Fibroblast of lung (primary cell): ENCODE results near the gene KRTAP2-3. TPM values are rescaled to one million over a fixed set of nuclear protein-coding genes. Genes with fewer than 3 reads are reported as not detected.

Experiments
- DNase-seq, 2 donors: peaks; one replicate each; pipeline versions ENCODE4 v3.0.0 to v3.0.0-alpha.2; 2010; ENCODE audit warnings: low read depth in 2 of 2
- H2AFZ ChIP-seq: 2 replicates; pipeline ENCODE4 v1.5.1; 2012; ENCODE audit warnings: low read length, control low read depth, inconsistent platforms
- H3K27ac ChIP-seq: 2 replicates; pipeline ENCODE4 v1.5.1; 2011; ENCODE audit warnings: low read length, control low read depth; ENCODE audit not compliant: insufficient read depth
- H3K27me3 ChIP-seq: 2 replicates; pipeline ENCODE4 v1.5.1; 2011; ENCODE audit warnings: mild to moderate bottlenecking, low read length; ENCODE audit not compliant: control insufficient read depth, insufficient read depth
- H3K36me3 ChIP-seq: 2 replicates; pipeline ENCODE4 v1.5.1; 2011; ENCODE audit warnings: low read length; ENCODE audit not compliant: control insufficient read depth, insufficient read depth
- H3K4me1 ChIP-seq: 2 replicates; pipeline ENCODE4 v1.5.1; 2011; ENCODE audit warnings: low read length; ENCODE audit not compliant: control insufficient read depth, insufficient read depth; ENCODE audit errors: extremely low read depth
- H3K4me2 ChIP-seq: 2 replicates; pipeline ENCODE4 v1.5.1; 2011; ENCODE audit warnings: low read length, control low read depth; ENCODE audit not compliant: insufficient read depth; ENCODE audit errors: extremely low read depth
- H3K4me3 ChIP-seq, 4 experiments: fragments of 200-600 bp in 1 of 4; sonication (generic) in 1 of 4; replicated peaks in 1 of 4; 2 replicates each; pipeline ENCODE4 v1.5.1; 2011 to 2016; ENCODE audit warnings: low read length in 4 of 4, low read depth in 3 of 4, mild to moderate bottlenecking in 3 of 4, control low read depth in 2 of 4, inconsistent platforms in 1 of 4, mixed read lengths in 1 of 4; ENCODE audit not compliant: insufficient read depth in 1 of 4; ENCODE audit errors: control extremely low read depth in 1 of 4
- H3K79me2 ChIP-seq: 2 replicates; pipeline ENCODE4 v1.5.1; 2012; ENCODE audit warnings: mild to moderate bottlenecking, low read length, inconsistent platforms; ENCODE audit not compliant: control insufficient read depth, insufficient read depth
- H3K9ac ChIP-seq: 2 replicates; pipeline ENCODE4 v1.5.1; 2011; ENCODE audit warnings: mild to moderate bottlenecking, low read length, control low read depth; ENCODE audit not compliant: insufficient read depth
- H3K9me3 ChIP-seq: 2 replicates; pipeline ENCODE4 v1.5.1; 2012; ENCODE audit warnings: low read depth, low read length; ENCODE audit not compliant: control insufficient read depth, insufficient read depth
- H4K20me1 ChIP-seq: 2 replicates; pipeline ENCODE4 v1.5.1; 2011; ENCODE audit warnings: low read length; ENCODE audit not compliant: control insufficient read depth, insufficient read depth; ENCODE audit errors: extremely low read depth
- EZH2 ChIP-seq: IDR thresholded peaks from 2 replicates; pipeline ENCODE4 v1.5.1; 2012; ENCODE audit warnings: low read length, control low read depth, mild to moderate bottlenecking; ENCODE audit errors: missing control alignments
- polyA plus RNA-seq, 2 donors: library from polyadenylated mRNA; depleted of rRNA in 1 of 2; stranded (reverse) in 1 of 2; unstranded in 1 of 2; fragments of >200 nt; gene quantifications; 2 replicates each; pipeline ENCODE4 v1.2.1, GENCODE V29; 2011 to 2012; ENCODE audit warnings: missing spikeins in 1 of 2
- total RNA-seq: library from RNA; depleted of rRNA; stranded (reverse); fragments of >200 nt; gene quantifications from 2 replicates; pipeline ENCODE4 v1.2.1, GENCODE V29; 2014
- TF ChIP-seq, protein P1 (sequence below), 2 donors: IDR thresholded peaks in 1 of 2; conservative IDR thresholded peaks in 1 of 2; 1 replicate in 1 of 2; 2 replicates in 1 of 2; pipeline ENCODE4 v1.5.1; 2011 to 2012; ENCODE audit warnings: low read length in 2 of 2, control low read depth in 1 of 2, inconsistent platforms in 1 of 2, low read depth in 1 of 2, mild to moderate bottlenecking in 1 of 2

Gene KRTAP2-3
- total and polyA plus RNA-seq, 2 donors (not counting 1 experiment from before 2014, with no cell fraction given): 0.84 TPM; not detected in 1

DNA sequence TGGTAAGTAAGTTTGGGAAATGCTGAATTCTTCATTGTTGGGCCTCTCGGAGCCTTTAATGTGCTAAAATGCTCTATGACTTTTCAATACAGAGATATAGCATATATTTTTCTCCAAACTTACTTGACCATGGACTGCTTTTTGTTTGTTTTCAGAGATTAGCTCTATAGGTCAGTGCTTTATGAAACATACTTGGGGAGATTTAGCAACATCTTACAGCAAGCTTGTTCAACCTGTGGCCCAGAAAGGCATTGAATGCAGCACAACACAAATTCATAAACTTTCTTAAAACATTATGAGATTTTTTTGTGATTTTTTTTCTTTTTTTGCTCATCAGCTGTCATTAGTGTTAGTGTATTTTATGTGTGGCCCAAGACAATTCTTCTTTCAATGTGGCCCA lies 50.0 kb downstream of the KRTAP2-3 start:
- H3K4me1 ChIP-seq: peaks cover 2% of the 10 kb centered on the region
- no peak for DNase-seq
- H3K36me3 ChIP-seq: no peaks in the 10 kb centered on the region
- no peaks in the 10 kb centered on the region for H3K79me2 ChIP-seq
- no peak overlapping the region for H3K4me2 ChIP-seq
- H3K9me3 ChIP-seq: no peaks in the 10 kb centered on the region
- no peaks in the 10 kb centered on the region for H3K27me3 ChIP-seq
- no peak overlapping the region for H3K27ac ChIP-seq
- no peak overlapping the region for H3K4me3 ChIP-seq
- H2AFZ ChIP-seq: no peak overlapping the region
- TF ChIP-seq, protein P1, sequence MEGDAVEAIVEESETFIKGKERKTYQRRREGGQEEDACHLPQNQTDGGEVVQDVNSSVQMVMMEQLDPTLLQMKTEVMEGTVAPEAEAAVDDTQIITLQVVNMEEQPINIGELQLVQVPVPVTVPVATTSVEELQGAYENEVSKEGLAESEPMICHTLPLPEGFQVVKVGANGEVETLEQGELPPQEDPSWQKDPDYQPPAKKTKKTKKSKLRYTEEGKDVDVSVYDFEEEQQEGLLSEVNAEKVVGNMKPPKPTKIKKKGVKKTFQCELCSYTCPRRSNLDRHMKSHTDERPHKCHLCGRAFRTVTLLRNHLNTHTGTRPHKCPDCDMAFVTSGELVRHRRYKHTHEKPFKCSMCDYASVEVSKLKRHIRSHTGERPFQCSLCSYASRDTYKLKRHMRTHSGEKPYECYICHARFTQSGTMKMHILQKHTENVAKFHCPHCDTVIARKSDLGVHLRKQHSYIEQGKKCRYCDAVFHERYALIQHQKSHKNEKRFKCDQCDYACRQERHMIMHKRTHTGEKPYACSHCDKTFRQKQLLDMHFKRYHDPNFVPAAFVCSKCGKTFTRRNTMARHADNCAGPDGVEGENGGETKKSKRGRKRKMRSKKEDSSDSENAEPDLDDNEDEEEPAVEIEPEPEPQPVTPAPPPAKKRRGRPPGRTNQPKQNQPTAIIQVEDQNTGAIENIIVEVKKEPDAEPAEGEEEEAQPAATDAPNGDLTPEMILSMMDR (conservative IDR thresholded peaks at IDR 0.05 in 1 of 2, IDR thresholded peaks at IDR 0.05 in 1 of 2; ENCODE audit: low read depth in 1 of 2, low read length in 2 of 2): no peak
- no peak for TF ChIP-seq EZH2
- H4K20me1 ChIP-seq: no peaks in the 10 kb centered on the region
- no peak overlapping the region for H3K9ac ChIP-seq

DNA sequence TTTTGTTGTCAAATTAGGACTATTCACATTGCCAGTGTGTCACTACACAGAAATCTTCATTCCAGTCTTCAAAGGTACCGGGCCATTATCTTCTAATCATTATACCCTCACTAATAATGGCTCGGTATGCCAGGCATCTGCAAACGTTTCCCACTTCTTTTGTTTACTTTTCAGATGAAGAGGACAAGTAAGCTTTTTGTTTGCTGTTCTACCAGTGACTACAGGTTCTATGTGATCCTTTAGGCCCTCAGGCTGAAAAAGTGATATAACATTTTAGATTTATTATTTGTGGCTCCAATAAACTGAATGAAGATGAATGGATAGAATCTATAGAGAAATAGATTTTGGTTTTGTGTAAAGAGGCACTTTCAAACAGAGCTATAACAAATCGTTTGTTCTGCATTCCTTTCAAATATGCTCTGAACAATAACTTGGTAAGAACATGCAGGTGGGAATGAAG lies 50.6 kb downstream of the KRTAP2-3 start:
- no peaks in the 10 kb centered on the region for H3K9me3 ChIP-seq
- H4K20me1 ChIP-seq: no peaks in the 10 kb centered on the region
- H3K36me3 ChIP-seq: no peaks in the 10 kb centered on the region
- no peak overlapping the region for H3K4me2 ChIP-seq
- no peak for DNase-seq
- TF ChIP-seq, protein P1 (conservative IDR thresholded peaks at IDR 0.05 in 1 of 2, IDR thresholded peaks at IDR 0.05 in 1 of 2; ENCODE audit: low read depth in 1 of 2, low read length in 2 of 2): no peak
- TF ChIP-seq EZH2: no peak
- peaks cover 2% of the 10 kb centered on the region for H3K4me1 ChIP-seq
- no peak overlapping the region for H3K9ac ChIP-seq
- H3K27ac ChIP-seq: no peak overlapping the region
- no peak overlapping the region for H2AFZ ChIP-seq
- H3K27me3 ChIP-seq: no peaks in the 10 kb centered on the region
- no peaks in the 10 kb centered on the region for H3K79me2 ChIP-seq
- H3K4me3 ChIP-seq: no peak overlapping the region

Other genes starting within 250 kb of the KRTAP2-3 start
Only the 30 nearest of the 38 such genes appear.
- not detected in 2 replicates for gene KRT20, start 174.9 kb downstream of the KRTAP2-3 start, total RNA-seq
- not detected in 2 replicates for gene KRT20, start 174.9 kb downstream of the KRTAP2-3 start, polyA plus RNA-seq
- gene KRT23, start 122.5 kb downstream of the KRTAP2-3 start, total RNA-seq: not detected in 2 replicates
- 0.11 and 0.17 TPM in 2 replicates for gene KRT23, start 122.5 kb downstream of the KRTAP2-3 start, polyA plus RNA-seq
- gene KRT39, start 93.2 kb downstream of the KRTAP2-3 start, total RNA-seq: 0.26 and 0.33 TPM in 2 replicates
- gene KRT39, start 93.2 kb downstream of the KRTAP2-3 start, polyA plus RNA-seq: 0.19 and 0.22 TPM in 2 replicates
- not detected in 2 replicates for gene KRT40, start 75.8 kb downstream of the KRTAP2-3 start, total RNA-seq
- gene KRT40, start 75.8 kb downstream of the KRTAP2-3 start, polyA plus RNA-seq: 0.03 and 0.05 TPM in 2 replicates
- gene KRTAP3-3, start 66.0 kb downstream of the KRTAP2-3 start, total RNA-seq: not detected in 2 replicates
- not detected in 2 replicates for gene KRTAP3-3, start 66.0 kb downstream of the KRTAP2-3 start, polyA plus RNA-seq
- gene KRTAP3-2, start 60.2 kb downstream of the KRTAP2-3 start, total RNA-seq: not detected in 2 replicates
- gene KRTAP3-2, start 60.2 kb downstream of the KRTAP2-3 start, polyA plus RNA-seq: not detected in 2 replicates
- gene KRTAP3-1, start 51.0 kb downstream of the KRTAP2-3 start, total RNA-seq: not detected in 2 replicates
- not detected in 2 replicates for gene KRTAP3-1, start 51.0 kb downstream of the KRTAP2-3 start, polyA plus RNA-seq
- gene KRTAP1-5, start 32.9 kb downstream of the KRTAP2-3 start, total RNA-seq: 0.17 TPM in 1 of 2 replicates, not detected in the other
- 6.2 and 6.3 TPM in 2 replicates for gene KRTAP1-5, start 32.9 kb downstream of the KRTAP2-3 start, polyA plus RNA-seq
- gene KRTAP1-4, start 29.9 kb downstream of the KRTAP2-3 start, total RNA-seq: not detected in 2 replicates
- not detected in 2 replicates for gene KRTAP1-4, start 29.9 kb downstream of the KRTAP2-3 start, polyA plus RNA-seq
- not detected in 2 replicates for gene KRTAP1-3, start 25.2 kb downstream of the KRTAP2-3 start, total RNA-seq
- not detected in 2 replicates for gene KRTAP1-3, start 25.2 kb downstream of the KRTAP2-3 start, polyA plus RNA-seq
- gene KRTAP1-1, start 18.7 kb downstream of the KRTAP2-3 start, total RNA-seq: not detected in 2 replicates
- gene KRTAP1-1, start 18.7 kb downstream of the KRTAP2-3 start, polyA plus RNA-seq: 0.25 and 0.64 TPM in 2 replicates
- gene KRTAP2-1, start 12.8 kb downstream of the KRTAP2-3 start, total RNA-seq: not detected in 2 replicates
- not detected in 2 replicates for gene KRTAP2-1, start 12.8 kb downstream of the KRTAP2-3 start, polyA plus RNA-seq
- not detected in 2 replicates for gene KRTAP2-2, start 4.9 kb downstream of the KRTAP2-3 start, total RNA-seq
- not detected in 2 replicates for gene KRTAP2-2, start 4.9 kb downstream of the KRTAP2-3 start, polyA plus RNA-seq
- gene KRTAP2-4, start 5.8 kb upstream of the KRTAP2-3 start, total RNA-seq: not detected in 2 replicates
- not detected in 2 replicates for gene KRTAP2-4, start 5.8 kb upstream of the KRTAP2-3 start, polyA plus RNA-seq
- gene KRTAP4-7, start 24.0 kb upstream of the KRTAP2-3 start, total RNA-seq: not detected in 2 replicates
- gene KRTAP4-7, start 24.0 kb upstream of the KRTAP2-3 start, polyA plus RNA-seq: not detected in 2 replicates
- not detected in 2 replicates for gene KRTAP4-8, start 38.0 kb upstream of the KRTAP2-3 start, total RNA-seq
- gene KRTAP4-8, start 38.0 kb upstream of the KRTAP2-3 start, polyA plus RNA-seq: not detected in 2 replicates
- gene KRTAP4-16, start 42.1 kb upstream of the KRTAP2-3 start, total RNA-seq: not detected in 2 replicates
- not detected in 2 replicates for gene KRTAP4-16, start 42.1 kb upstream of the KRTAP2-3 start, polyA plus RNA-seq
- gene KRTAP4-9, start 45.3 kb upstream of the KRTAP2-3 start, total RNA-seq: not detected in 2 replicates
- gene KRTAP4-9, start 45.3 kb upstream of the KRTAP2-3 start, polyA plus RNA-seq: not detected in 2 replicates
- gene KRTAP4-11, start 58.3 kb upstream of the KRTAP2-3 start, total RNA-seq: not detected in 2 replicates
- not detected in 2 replicates for gene KRTAP4-11, start 58.3 kb upstream of the KRTAP2-3 start, polyA plus RNA-seq
- not detected in 2 replicates for gene KRTAP4-12, start 64.1 kb upstream of the KRTAP2-3 start, total RNA-seq
- gene KRTAP4-12, start 64.1 kb upstream of the KRTAP2-3 start, polyA plus RNA-seq: 0.23 TPM in 1 of 2 replicates, not detected in the other
- gene KRTAP4-6, start 80.4 kb upstream of the KRTAP2-3 start, total RNA-seq: not detected in 2 replicates
- not detected in 2 replicates for gene KRTAP4-6, start 80.4 kb upstream of the KRTAP2-3 start, polyA plus RNA-seq
- not detected in 2 replicates for gene KRTAP4-5, start 89.7 kb upstream of the KRTAP2-3 start, total RNA-seq
- not detected in 2 replicates for gene KRTAP4-5, start 89.7 kb upstream of the KRTAP2-3 start, polyA plus RNA-seq
- not detected in 2 replicates for gene KRTAP4-4, start 100.6 kb upstream of the KRTAP2-3 start, total RNA-seq
- gene KRTAP4-4, start 100.6 kb upstream of the KRTAP2-3 start, polyA plus RNA-seq: not detected in 2 replicates
- not detected in 2 replicates for gene KRTAP4-3, start 108.1 kb upstream of the KRTAP2-3 start, total RNA-seq
- gene KRTAP4-3, start 108.1 kb upstream of the KRTAP2-3 start, polyA plus RNA-seq: not detected in 2 replicates
- gene KRTAP4-2, start 118.1 kb upstream of the KRTAP2-3 start, total RNA-seq: not detected in 2 replicates
- not detected in 2 replicates for gene KRTAP4-2, start 118.1 kb upstream of the KRTAP2-3 start, polyA plus RNA-seq
- not detected in 2 replicates for gene KRTAP4-1, start 124.8 kb upstream of the KRTAP2-3 start, total RNA-seq
- not detected in 2 replicates for gene KRTAP4-1, start 124.8 kb upstream of the KRTAP2-3 start, polyA plus RNA-seq
- not detected in 2 replicates for gene KRTAP9-1, start 129.8 kb upstream of the KRTAP2-3 start, total RNA-seq
- not detected in 2 replicates for gene KRTAP9-1, start 129.8 kb upstream of the KRTAP2-3 start, polyA plus RNA-seq
- gene KRTAP9-2, start 166.5 kb upstream of the KRTAP2-3 start, total RNA-seq: not detected in 2 replicates
- not detected in 2 replicates for gene KRTAP9-2, start 166.5 kb upstream of the KRTAP2-3 start, polyA plus RNA-seq
- gene KRTAP9-3, start 172.3 kb upstream of the KRTAP2-3 start, total RNA-seq: not detected in 2 replicates
- not detected in 2 replicates for gene KRTAP9-3, start 172.3 kb upstream of the KRTAP2-3 start, polyA plus RNA-seq
- gene KRTAP9-8, start 177.9 kb upstream of the KRTAP2-3 start, total RNA-seq: not detected in 2 replicates
- not detected in 2 replicates for gene KRTAP9-8, start 177.9 kb upstream of the KRTAP2-3 start, polyA plus RNA-seq